Activated naive CD4-positive, alpha-beta T cell (primary cell): ENCODE measurements around the gene CADM1.

Source experiments
- DNase-seq, 4 experiments: peaks; one replicate each; lab custom pipeline; 2025; lab: John Stamatoyannopoulos, UW

Gene CADM1

DNA sequence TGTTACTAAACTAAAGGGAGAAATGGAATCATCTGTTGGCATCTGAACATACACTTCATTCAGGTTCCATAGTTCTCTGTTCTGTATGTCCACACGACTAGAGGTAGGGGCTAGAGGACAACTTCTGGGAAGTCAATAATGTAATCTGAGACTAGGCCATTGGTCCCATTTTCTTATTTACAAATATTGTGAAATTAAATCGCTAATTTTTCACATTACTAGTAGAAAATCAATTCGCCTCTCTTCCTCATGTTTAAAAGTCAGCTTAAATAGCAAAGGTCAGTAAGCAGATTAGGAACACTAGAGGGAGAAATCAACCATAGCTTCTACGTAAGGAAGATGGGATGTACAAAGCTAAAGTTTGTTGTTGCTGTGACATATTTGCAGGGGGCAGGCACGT is 59.7 kb downstream of the CADM1 start:
- DNase-seq: no peak

DNA sequence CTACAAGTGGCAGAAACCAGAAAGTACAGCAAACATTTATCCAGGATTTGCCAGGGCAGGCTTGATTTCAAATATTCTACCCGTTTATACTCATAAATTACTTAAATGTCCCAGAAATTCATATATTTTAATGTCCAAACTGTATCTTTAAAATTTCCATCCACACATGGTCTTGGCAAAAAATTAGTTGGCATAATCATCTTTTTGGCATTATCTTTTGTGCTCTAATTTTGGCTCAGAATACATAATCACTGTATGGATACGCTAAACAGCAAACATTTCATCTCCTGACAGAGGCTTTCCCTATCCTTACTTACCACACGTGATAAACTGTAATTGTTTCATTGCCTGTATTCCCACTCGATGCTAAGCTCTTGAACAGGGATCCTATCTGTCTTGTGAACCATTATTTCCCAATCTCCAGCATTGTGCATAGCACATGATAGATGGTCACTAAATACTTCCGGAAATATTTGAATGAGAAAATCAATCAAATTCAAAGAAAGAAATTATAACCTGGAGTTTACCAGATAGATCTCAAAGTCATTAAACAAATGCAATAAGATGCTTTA is 64.2 kb downstream of the CADM1 start:
- DNase-seq: no peak

DNA sequence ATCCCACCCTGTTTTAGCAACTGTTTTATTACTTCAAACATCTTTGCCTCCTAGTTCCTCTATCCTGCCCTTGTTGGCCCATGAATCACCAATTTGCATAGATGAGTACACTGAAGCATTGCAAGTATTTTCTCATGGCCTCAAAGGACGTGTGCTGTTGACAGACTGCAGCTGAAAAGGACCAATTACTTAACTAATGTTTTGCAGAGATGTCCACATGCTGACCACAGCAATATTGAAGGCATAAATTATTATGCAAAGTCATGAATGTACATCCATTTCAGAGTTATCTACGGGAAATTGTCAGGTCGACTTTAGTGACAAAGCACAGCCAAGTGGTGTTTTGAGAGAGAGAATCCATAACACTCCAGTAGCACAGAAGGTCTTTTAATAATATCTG is 64.8 kb downstream of the CADM1 start:
- no peak for DNase-seq

DNA sequence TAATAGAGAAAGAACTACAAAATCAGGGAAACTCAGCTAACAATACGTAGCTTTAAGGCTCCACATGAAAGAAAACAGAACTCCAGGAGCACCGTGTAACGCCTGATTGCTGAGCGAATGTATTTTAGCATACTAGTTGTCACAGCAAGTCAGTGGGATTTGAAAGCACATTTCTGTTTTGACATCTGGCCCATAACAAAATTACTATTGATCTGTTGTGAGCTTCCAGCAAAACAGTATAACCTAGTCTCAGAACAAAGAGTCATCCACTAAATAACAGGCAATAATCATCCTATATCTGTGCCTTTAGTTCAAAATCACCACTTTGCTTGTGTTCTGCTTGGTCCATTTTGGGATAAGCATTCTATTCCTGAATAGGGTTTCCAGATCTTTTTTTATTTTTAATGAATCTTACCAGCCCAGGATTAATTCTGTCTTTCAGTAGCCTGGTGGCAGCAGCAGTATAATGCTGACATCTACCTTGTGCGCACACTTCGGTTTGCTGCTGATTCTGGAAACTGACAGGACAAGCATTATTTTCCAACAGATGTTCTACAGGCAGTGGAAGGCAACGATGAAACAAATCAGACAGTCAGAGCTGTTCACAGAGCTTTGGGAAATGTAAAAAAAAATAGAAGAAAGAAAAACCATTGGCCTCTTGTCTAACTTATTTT is 66.2 kb downstream of the CADM1 start:
- no peak for DNase-seq

DNA sequence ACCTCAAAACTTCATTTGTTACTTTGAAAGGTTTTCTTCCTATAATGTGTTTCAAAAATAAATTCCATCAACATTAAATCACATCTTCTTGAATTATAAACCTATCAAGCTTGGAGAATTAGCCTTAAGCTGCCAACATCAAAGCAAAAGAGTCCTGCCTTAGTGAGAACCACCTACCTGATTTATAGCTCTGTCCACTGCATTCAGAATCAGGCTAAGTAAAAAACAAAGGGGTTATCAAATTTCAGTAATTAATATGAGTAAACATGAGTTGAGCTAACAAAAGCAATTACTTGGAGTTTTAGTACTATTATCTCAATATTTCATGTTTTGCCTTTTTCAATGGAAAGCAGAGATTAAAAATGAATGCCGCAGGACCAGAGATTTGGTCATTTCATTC is 73.9 kb downstream of the CADM1 start:
- DNase-seq: no peak

DNA sequence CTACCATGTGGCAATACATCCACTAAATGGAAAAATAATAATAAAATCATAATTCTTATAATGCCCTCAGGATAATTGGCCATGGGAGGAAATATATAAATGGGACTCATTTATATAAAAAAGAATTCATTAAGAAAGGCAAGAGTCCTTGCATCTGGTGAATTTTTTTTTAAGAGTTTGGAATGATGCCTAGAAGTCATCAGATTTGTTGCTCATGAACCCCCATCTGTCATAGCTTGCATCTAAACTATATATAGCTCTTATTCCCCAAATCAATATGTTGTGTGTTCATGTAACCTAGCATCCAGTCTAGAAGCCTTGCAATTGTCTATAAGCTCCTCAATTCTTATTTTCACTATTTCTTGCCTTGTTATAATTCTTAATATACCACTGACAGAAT is 75.9 kb downstream of the CADM1 start:
- DNase-seq: no peak

DNA sequence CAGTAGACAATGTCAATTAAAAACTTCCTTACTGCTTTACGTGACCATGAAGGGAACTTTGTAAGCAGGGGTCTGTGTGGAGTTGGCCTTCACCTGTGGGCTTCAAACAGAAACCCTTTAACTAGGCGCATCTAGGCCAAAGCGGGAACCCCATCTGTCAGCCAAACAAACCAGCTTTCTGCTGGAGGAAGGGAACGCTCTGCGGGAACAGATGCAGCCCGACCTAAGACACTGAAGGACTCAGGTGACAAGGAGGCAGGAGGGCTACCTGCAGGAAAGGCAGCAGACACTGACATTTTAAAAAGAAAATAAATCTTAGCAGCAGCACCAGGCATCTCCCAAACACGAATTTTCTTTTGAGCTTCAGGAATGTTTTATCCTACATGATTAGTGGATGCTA is 78.4 kb downstream of the CADM1 start:
- no peak for DNase-seq

DNA sequence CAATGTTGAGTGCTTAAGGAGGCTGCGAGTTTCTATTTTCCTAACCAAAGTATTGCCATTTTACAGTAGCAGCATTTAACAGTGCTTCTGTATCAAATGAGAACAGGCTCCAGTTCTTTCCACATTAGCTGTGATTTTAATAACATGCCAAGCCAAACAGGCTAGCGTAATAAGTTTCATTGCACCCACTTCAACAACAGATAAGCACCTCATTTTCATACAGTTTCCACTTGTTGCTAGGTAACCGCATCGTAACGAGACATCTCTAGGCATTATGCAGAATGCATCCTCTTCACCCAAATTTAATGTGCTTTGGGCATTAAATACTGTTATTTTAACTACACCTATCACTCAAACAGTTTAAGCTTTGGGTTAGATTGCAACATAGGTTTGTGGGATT is 79.0 kb downstream of the CADM1 start:
- no peak for DNase-seq

DNA sequence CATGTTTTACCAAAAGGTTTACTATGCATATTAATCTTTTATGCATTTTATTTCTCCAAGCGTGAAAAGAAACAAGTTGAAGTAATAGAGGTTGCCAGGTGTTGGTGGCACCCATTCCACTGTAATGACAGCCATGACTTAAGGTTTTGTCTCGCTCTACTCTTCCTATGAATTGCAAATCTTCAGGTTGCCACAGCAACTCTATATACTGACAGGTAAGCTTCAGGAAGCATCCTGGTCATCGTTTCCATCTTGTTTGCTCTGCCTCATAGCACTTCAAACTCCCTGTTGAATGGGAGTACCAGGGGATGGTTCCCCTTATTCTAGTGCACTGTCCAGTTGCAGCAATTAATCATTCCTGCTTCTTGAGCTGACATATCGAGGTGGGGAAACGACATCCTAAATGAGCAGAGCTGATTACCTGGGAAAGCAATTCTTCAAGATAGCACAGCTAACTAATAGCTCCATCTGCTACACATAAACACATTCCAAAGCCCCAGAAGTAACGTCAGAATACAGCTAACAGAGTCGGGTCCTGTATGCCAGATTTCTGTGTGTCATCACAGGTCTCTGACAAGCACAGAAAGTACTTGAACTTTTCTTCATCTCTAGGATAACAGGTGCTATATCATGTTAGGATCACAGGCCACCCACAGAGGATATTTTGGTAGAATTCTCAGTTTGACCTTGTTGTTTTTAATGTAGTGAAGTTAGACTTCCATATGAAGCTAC is 80.3 kb downstream of the CADM1 start:
- DNase-seq: no peak

DNA sequence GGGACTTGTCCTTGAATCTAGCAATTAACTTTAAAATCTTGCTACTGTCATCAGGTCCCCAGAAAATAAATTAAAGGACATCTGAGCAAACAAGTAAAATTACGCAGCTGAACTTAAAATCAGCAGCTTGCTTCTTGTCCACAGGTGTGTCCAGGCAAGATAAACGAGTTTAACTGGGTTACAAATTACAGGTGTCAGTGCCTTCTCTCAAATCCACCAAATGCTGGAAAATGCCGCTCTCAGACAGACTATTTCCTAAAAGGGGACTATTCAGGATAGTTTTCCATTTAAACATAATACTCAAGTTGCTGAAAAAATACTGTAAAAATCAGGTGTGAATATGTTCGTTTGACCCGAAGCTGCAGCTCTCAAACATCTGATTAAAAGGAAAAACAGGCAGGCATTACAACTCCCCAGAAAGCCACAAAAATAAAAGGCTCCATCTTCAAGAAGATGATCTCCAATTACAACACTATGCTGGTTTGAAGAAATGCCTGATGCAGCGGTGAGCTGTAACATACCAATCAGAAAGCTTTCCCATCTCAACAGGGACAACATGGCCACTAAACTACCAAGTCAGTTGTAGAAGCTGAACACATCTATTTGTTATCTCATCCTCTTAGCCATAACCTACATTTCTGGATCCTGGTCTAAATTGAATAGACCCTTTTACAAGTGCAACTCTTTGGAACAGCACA is 82.1 kb downstream of the CADM1 start:
- DNase-seq: no peak

DNA sequence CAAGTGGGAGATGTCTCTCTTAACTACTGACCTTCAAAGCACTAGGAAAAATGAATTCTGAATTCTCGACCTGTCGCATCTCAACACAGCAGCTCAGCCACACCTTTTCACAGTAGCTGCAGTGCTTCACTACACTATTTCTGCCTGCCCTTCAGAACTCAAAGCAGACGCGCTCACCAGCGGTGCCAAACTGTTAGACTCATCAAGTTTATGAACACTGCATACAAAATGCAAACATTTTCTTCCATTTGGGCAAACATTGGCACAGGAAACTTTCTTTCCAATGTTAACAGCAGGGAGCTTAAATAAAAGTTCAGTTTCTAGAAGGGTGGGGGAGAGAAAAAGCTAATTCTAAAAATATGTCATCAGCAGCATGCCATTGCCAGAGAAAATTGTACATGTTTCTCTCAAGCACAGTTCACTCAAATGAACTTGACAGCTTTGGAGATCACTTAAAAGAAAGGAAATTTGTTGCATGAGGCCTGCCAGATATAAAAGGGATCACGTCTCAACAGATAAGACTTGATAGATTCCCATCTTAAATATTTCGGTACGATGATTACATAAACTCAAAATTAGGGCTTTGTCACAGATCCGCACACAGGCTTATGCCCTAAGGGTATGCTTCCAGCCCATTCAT is 82.7 kb downstream of the CADM1 start:
- DNase-seq: no peak

DNA sequence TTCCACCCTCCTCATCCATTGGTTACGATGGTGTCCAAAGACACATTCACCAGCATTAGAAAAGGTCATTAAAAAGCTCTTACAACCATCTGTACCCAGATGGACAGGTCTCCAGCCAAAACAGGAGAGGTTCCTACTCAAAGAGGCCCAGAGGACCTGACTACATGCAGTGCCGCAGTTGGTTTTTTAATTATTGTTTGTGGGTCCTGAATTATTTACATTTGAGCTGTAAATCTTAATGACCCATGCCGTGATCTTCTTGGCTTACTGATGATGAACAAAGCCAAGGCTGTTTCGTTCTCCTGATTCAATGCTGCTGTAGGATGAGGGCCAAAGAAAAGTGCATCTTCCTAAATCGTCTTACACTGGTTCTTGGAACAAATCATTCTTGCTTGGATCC is 83.7 kb downstream of the CADM1 start:
- DNase-seq: no peak

DNA sequence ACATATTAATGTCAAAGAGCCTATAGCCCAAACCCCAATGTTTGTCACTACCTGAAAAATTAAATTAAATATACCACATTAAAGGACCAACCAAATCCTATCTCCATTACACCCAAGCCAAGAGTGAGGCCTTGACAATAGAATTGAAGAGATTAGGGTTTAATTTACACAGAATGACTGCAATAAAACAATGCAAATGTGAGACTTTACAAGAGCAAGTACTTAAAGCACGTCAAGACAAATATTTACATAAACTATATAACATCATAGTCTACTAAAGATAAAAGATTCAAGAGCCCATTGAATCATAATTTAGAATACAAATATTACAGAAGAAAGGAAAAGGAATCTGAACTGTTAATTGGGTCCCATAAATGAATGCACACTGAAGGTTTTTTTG is 85.6 kb downstream of the CADM1 start:
- no peak for DNase-seq

DNA sequence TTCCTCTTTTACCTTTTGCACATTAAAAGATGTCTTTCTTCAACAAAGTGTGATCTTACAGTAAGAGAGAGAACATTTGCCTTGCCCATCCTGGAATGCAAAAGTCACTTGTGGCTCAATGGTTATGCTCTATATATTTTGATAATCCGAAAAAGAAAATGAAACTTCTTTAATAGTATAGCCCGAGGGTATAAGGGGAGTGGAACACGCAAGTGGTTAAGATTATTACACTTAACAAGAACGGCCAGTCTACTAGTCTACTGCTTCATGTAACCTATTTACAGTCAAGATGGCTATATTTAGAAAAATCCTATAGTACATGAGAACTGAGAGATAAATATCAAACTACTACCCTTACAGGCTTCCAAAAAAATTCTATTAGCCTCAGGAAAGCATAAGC is 86.1 kb downstream of the CADM1 start:
- DNase-seq: no peak

DNA sequence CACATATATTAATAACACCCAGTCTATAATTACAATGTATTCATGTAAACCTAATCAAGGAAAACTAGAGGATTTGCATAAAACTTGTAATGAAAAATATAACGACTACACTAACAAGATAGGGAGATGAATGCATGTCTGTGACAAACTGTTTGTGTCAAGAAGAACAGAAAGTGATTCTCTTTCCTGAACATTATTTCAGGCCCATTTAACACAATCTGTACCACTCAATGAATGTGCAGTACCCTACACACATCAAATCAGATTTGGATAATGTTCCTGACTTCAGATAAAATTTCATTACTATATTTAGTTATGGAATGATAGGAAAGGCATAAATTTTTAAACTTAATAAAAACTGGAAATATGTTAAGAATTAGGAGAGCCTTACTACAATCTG is 93.1 kb downstream of the CADM1 start:
- no peak for DNase-seq

DNA sequence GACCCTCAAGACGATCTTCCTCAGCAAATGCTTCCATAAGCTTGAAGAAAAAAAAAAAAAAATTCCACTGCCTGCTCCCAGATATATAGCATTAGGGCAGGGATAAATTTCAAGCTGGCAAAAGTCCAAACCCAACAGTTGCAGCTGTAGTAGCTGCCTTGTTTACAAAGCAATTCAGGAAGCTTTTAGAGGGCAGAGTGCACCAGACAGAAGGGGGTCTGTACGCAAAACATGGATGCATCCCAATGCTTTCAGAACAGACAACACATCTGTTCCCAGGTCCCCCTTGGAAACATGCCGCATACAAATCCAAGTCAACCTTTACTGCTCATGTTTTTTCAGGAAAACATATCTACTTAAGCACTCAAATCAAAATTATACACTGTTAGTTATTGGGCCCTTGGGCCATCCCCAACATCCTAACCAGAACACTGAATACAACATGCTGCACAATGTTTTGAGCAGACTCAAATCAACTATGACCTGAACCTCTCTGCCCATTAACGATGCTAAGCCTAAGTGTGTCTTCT is 94.5 kb downstream of the CADM1 start:
- no peak for DNase-seq

DNA sequence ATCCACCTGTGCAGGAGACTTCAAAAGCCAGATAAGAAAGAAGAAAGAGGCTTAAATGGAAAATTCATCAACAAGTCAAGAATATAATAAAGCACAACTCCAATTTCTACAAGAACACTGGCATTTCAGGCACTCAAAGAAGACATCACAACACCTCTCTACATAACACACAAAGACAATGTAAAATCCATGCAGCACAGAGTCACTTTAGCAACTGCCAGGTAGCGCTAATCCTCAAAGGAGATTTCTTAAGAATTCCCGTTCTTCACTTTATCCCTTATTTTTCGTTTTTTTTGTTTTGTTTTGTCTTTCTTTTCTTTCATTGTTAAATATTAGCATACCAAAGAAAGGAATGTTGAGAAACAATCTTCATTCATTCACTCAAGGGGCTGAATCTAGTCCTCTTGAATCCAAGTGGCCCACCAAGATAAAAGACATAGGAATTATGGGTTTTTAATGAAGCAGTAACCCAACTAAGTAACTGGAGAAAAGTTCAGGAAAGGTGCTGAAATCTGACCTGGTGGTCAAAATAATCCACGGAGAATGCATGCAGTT is 95.0 kb downstream of the CADM1 start:
- no peak for DNase-seq

DNA sequence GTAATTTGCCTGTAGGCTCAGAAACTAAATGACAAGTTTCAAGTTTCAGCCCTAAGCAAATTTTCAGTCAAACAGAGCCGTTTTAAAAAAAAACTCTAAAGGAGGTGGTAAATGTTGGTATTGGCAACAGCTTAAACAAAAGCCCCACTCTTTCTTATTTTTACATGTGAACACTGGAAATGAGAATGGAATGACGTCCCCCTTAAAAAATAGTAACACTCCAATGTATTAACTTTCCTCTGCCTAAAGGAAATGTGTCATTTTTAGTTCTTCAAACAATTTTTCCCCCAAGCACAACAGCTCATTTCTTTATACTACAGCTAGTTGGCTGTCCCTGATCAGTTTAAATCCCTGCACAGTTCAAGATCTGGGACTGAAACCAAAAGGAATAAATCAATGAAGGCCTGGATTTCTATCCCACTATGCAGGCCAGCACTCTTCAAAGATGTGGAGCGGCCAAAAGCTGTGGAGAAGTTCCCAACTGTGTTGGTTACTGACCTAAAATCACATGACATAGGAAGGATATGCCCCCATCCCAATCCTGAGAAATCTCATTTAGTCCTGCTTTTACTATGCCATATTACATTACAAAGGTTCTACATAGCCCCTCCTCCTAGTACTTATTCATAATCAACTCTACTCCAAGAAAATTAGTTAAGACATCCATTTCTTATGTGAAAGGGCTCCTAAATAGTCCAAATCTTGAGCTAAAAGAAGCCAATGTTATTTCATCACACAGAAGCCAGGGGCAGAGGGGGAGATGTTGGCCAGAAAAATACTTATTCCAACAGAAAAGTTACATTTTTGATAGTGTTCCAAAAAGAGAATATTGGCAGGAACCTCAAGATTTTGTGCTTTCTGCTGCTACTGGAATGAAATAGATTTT is 95.9 kb downstream of the CADM1 start:
- DNase-seq: no peak

DNA sequence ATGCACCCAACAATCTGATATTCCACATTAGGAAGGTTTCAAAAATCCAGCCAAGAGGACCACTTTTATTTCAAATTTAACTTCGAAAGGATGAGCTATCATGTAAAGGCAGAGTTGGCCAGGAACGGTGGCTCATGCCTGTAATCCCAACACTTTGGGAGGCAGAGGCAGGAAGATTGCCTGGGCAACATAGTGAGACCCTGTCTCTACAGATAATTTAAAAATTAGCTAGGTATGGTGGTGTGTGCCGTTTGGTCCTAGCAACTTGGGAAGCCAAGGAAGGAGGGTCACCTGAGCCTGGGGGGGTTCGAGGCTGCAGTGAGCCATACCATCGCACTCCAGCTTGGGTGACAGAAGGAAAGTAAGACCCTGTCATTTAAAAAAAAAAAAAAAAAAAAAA is 96.7 kb downstream of the CADM1 start:
- DNase-seq: no peak

DNA sequence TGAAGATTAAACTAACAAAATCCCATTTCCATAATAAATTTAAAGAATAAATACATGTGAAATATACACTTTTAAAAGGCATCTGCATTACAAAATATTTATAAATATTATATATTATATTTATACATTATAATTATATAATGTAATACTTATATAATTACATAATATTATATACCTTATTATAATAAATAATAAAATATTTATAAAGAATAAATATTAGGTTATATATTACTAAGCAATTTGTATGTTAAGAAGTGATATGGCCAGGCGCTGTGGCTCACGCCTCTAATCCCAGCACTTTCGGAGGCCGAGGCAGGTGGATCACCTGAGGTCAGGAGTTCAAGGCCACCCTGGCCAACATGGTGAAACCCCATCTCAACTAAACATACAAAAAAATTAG is 97.8 kb downstream of the CADM1 start:
- no peak for DNase-seq
